WI38 (cell line): ENCODE measurements around the gene HDAC4.
A peak's percentile ranks its signal among the peaks of the same experiment; 100 is the strongest.

ENCODE experiments used
- H3K4me3 ChIP-seq: 2 replicates; pipeline ENCODE4 v1.5.1; 2011; ENCODE audit warnings: low read depth, mild to moderate bottlenecking, control low read depth, low read length
- CTCF ChIP-seq: IDR thresholded peaks from 2 replicates; pipeline ENCODE4 v1.5.1; 2012; ENCODE audit warnings: low read depth, mild to moderate bottlenecking, control low read depth, low read length

HDAC4 gene

DNA sequence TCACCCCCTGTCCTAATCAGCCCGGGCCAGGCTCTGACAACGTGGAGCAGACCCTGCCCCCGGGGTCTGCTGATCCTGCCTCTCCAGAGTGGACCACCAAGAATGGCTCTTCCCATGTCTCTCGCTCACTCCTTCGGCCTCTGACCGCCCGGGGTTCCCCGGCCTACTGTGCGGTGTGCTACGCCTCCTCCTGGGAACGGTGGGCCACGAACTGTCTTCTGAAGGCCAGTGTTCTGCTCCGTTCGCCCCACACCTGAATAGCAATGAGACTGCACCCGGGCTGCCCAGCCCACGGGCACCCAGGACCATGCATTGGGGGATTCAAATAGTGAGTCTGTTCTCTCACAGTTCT, 363.3 kb downstream of the HDAC4 start:
- no peak for TF ChIP-seq CTCF
- no peak overlapping the region for H3K4me3 ChIP-seq

GRCh38 chr2:239036819-239037558, 363.8 kb downstream of the HDAC4 start:
- H3K4me3 ChIP-seq, result no peak overlapping the region
- no peak for TF ChIP-seq CTCF

- no peak for TF ChIP-seq CTCF
These were observed 364.7 kb downstream of the HDAC4 start for GRCh38 chr2:239035997-239036731.

DNA sequence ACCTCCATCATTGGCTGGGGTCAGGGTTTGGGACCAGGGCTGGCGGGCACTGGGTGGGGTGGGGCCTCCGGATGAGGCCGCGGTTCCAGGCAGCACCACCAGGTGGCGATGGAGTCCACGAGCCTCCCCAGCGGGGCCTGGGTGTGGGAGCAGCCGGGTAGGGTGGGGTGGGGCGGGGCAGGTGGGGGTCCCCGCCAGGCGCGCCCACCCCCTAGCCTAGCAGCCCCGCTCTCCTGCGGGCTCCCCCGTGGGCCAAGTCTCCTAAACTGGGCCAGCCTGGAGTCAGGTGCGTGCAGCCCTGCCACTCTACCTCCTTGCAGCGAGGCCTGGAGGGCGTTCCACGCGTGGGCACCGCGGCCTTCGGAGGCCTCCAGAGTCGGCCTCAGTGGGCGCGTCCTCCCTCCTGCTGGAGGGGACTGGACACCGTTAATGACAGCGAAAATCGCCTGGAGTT, 365.4 kb downstream of the HDAC4 start:
- no peak overlapping the region for H3K4me3 ChIP-seq
- TF ChIP-seq CTCF, result peak; percentile 59

More at GRCh38 chr2:239035997-239036731, 364.7 kb downstream of the HDAC4 start:
- H3K4me3 ChIP-seq, result no peak overlapping the region

- no peak for TF ChIP-seq CTCF
- no peak overlapping the region for H3K4me3 ChIP-seq
These were observed 366.1 kb downstream of the HDAC4 start for GRCh38 chr2:239034561-239035341.

DNA sequence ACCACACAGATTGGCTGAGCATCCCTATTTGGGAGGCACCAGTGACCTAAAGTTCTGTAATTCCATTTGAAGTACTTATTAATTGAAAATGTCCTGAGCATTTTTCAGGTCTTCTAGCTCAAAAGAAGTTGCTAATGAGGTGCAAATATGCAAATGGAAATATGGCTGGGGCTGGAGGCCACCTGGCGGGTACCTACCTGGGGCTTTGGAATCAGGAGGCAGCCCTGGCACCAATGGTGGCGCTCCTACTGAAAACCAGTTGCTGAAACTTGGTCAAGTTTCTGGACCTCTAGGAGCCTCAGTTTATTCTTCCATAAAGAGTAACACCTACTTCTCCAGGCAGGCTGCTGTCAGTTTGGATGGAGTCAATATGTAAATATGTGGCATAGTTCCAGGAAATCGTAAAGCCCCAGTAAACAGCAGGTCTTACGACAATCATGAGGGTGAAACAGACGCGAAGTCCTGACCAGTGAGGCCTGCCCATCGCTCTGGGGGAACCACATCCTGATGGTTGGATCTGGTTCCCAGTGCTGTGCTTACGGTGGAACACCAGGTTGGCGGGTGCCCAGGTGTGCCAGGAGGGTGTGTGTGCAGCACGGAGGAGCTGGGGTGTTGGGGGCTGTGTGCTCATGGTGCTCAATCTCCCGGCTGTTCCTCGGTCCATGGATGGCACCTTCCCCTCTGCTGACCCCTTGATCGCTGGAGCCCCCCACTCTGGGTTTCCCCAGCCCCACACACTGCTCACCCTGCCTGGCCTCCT, 366.8 kb downstream of the HDAC4 start:
- no peak for TF ChIP-seq CTCF
- H3K4me3 ChIP-seq, result no peak overlapping the region
